Activated CD4-positive, alpha-beta memory T cell treated with anti-CD3 and anti-CD28 coated beads, Interleukin-2, amount 10 ng/mL, durations not matched to agents 7 days and 5 days (primary cell): Measurements from ENCODE around the gene ATF2. TPM values are rescaled to one million over a fixed set of nuclear protein-coding genes. Genes with fewer than 3 reads are reported as not detected.
A peak's percentile ranks its signal among the peaks of the same experiment; 100 is the strongest.

ENCODE experiments used
- CTCF ChIA-PET: fragments of 350-600 bp; sonication (Branson Sonifier 250); formaldehyde crosslinking; loops from one replicate; lab custom pipeline; 2021; ENCODE audit warnings: antibody characterized with exemption, inconsistent platforms; lab: Charles Lee
- POLR2A ChIA-PET: fragments of 350-600 bp; sonication (Branson Sonifier 250); formaldehyde crosslinking; loops from one replicate; lab custom pipeline; 2021; ENCODE audit warnings: antibody characterized with exemption; lab: Charles Lee
- DNase-seq: peaks from one replicate; pipeline ENCODE4 v3.0.0-alpha.2; 2020
- H3K27ac Mint-ChIP-seq: one replicate; pipeline ENCODE4 v1.8.0; 2021; ENCODE audit warnings: mild to moderate bottlenecking, mixed read lengths
- H3K27me3 Mint-ChIP-seq: one replicate; pipeline ENCODE4 v1.8.0; 2021; ENCODE audit warnings: mixed read lengths
- H3K36me3 Mint-ChIP-seq: one replicate; pipeline ENCODE4 v1.8.0; 2021; ENCODE audit warnings: low read depth, mixed read lengths
- H3K4me1 Mint-ChIP-seq: one replicate; pipeline ENCODE4 v1.8.0; 2021; ENCODE audit warnings: mixed read lengths
- H3K4me3 Mint-ChIP-seq: one replicate; pipeline ENCODE4 v1.8.0; 2021; ENCODE audit warnings: mild to moderate bottlenecking, mixed read lengths
- H3K9me3 Mint-ChIP-seq: one replicate; pipeline ENCODE4 v1.8.0; 2021; ENCODE audit warnings: mixed read lengths
- total RNA-seq, 2 experiments: library from RNA; stranded (reverse); gene quantifications; one replicate each; pipeline ENCODE4 v1.2.3, GENCODE V29; 2021

Gene ATF2
- total RNA-seq, 2 experiments from 2014 or later: 61.4 to 63.6 TPM

DNA sequence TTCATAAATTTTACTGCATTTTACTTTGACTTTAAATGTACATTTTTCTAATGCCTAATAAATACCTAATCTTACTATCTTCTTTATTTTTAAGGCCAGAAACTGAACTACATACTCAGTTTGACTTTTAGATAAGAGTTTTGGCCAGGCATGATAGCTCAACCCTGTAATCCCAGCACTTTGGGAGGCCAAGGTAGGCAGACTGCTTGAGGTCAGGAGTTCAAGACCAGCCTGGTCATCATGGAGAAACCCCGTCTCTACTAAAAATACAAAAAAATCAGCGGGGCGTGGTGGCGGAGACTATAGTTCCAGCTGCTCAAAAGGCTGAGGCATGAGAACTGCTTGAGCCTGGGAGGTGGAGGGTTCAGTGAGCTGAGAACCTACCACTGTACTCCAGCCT is 9.1 kb downstream of the ATF2 start:
- Mint-ChIP-seq H3K4me1 (peaks cover 31% of the 10 kb centered on the region), H3K4me3 (no peak overlapping the region), H3K27me3 (no peaks in the 10 kb centered on the region), H3K36me3 (peaks cover 39% of the 10 kb centered on the region), H3K27ac (no peak overlapping the region), H3K9me3 (no peaks in the 10 kb centered on the region)
- POLR2A ChIA-PET: interaction anchor here (1.6 kb wide), 1 partner anchor 22 kb away, joined by 4 read pairs; no protein-coding TSS in a partner anchor
- CTCF ChIA-PET: no interaction called here
- no peak for DNase-seq

DNA sequence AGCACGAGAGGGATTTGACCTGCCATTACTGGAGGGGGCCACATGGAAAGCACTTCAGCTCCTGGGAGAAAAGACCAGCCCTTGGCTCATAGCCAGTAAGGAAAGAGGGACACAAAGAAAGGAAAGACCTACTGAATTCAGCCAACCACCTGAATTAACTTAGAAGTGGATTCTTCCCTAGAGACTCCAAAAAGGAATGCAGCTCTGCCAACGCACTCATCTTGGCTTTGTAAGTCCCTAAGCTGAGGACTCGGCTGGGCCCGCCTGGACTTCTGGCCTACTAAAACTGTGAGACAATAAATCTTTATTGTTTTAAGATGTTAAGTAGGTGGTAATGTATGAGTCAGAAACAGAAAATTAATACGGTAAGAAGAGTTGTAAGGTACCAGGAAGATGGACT is 11.5 kb downstream of the ATF2 start:
- H3K27ac Mint-ChIP-seq: no peak overlapping the region
- POLR2A ChIA-PET: interaction anchor here (1.6 kb wide), 1 partner anchor 9 kb away, joined by 4 read pairs; no protein-coding TSS in a partner anchor
- H3K27me3 Mint-ChIP-seq: no peaks in the 10 kb centered on the region
- no peak for DNase-seq
- H3K4me3 Mint-ChIP-seq: no peak overlapping the region
- peaks cover 43% of the 10 kb centered on the region for H3K4me1 Mint-ChIP-seq
- peaks cover 30% of the 10 kb centered on the region for H3K36me3 Mint-ChIP-seq
- CTCF ChIA-PET: no interaction called here
- no peaks in the 10 kb centered on the region for H3K9me3 Mint-ChIP-seq

DNA sequence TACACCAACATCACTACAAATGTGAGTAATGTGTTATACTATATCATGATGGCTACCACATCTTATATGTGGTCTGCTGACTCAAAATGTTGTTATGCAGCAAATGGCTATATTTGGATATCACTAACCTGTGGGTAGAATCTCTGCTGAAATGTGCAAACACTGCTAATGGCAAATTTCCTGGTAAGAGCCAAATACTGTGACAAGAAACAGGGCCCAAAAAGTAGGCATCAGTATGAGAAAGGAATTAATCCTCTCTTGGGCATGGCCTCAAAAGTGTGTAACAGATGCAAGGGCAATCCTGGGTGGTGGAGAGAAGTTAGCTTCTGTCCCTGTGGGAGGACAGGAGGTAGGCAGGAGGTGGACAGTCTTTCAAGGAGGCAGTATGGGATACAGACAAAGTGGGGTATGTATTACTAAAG is 13.3 kb downstream of the ATF2 start:
- Mint-ChIP-seq H3K27me3 (no peaks in the 10 kb centered on the region), H3K27ac (peak overlapping the region; percentile 84), H3K4me1 (peaks cover 42% of the 10 kb centered on the region), H3K4me3 (peak overlapping the region; percentile 5), H3K9me3 (no peaks in the 10 kb centered on the region), H3K36me3 (peaks cover 32% of the 10 kb centered on the region)
- ChIA-PET CTCF (interaction anchor here (0.7 kb wide), 1 partner anchor 26 kb away, joined by 3 read pairs; no protein-coding TSS in a partner anchor), POLR2A (interaction anchor here (0.8 to 1.6 kb wide), 4 partner anchors 11 to 16 kb away, joined by 3 to 4 read pairs (median 4); no protein-coding TSS in a partner anchor)
- DNase-seq: peak; percentile 17

DNA sequence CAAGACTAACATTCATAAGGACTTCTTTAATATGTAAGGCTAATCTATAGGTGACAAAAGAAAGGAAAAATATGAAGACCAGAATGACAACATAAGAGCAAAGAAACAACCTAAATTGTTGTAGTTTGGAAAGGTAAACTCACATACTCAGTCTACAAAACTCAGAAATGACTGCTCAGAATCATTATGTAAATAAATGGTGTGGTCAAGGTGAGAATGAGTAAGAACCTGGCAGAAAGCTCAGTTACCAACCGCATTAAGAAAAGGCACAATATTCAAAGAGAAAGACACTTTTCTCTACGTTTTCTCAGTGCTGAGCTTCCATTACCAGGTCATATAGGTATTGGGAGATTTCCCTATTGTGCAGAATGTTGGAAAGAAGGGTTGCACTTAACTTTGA is 15.8 kb downstream of the ATF2 start:
- Mint-ChIP-seq H3K27ac (no peak overlapping the region), H3K4me3 (no peak overlapping the region), H3K9me3 (no peaks in the 10 kb centered on the region), H3K4me1 (peaks cover 43% of the 10 kb centered on the region), H3K27me3 (no peaks in the 10 kb centered on the region), H3K36me3 (peaks cover 41% of the 10 kb centered on the region)
- ChIA-PET POLR2A (interaction anchor here (0.7 to 1.9 kb wide), 5 partner anchors 15 to 47 kb away, joined by 3 to 7 read pairs (median 4); partner anchors contain the start of gene ATF2), CTCF (interaction anchor here (0.9 kb wide), 1 partner anchor 16 kb away, joined by 3 read pairs; the partner anchor contains the start of gene ATF2)
- DNase-seq: no peak

DNA sequence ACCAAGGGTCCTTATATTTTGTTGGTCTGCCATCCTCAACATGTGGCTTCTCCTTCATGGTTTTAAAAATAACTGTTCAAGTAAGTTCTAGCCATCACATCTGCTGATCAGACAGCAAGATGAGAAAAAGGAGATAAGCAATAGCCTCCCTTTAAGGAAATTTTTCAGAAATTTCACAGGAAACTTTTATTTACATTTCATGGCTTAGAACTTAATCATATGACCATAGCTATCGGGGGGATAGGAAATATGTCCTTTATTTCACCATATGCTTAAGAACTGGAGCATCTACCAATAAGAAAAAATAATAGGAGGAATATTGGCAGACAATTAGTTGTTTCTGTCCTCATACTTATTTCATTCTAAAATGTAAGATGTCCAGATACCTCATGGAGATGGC is 16.2 kb downstream of the ATF2 start:
- no peak overlapping the region for H3K27ac Mint-ChIP-seq
- ChIA-PET POLR2A (interaction anchor here (1.0 to 1.9 kb wide), 4 partner anchors 15 to 554 kb away, joined by 3 to 7 read pairs (median 6); partner anchors contain the start of genes ATF2 and WIPF1), CTCF (no interaction called here)
- H3K27me3 Mint-ChIP-seq: no peaks in the 10 kb centered on the region
- peaks cover 39% of the 10 kb centered on the region for H3K4me1 Mint-ChIP-seq
- H3K9me3 Mint-ChIP-seq: no peaks in the 10 kb centered on the region
- peaks cover 37% of the 10 kb centered on the region for H3K36me3 Mint-ChIP-seq
- no peak for DNase-seq
- H3K4me3 Mint-ChIP-seq: no peak overlapping the region

DNA sequence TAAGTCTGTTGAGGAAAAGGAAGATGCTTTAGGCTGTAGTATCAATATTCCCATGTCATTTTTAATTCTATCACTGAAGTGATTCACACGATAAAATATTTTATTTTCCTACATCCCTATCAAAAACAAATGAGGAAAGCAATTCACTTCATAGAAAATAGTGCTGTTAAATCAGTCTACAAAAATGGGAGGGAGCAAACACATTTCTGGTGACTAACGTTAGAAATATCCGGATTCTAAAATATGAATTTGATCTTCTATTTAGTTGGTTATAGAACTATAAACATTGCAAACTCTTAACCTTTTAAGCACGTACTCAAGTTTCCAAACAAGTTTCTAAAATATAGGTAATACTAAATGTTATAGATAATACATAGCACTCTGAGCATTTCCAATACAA is 20.8 kb downstream of the ATF2 start:
- Mint-ChIP-seq H3K9me3 (no peaks in the 10 kb centered on the region), H3K36me3 (peaks cover 31% of the 10 kb centered on the region), H3K27me3 (no peaks in the 10 kb centered on the region), H3K4me3 (no peak overlapping the region), H3K4me1 (peaks cover 10% of the 10 kb centered on the region), H3K27ac (no peak overlapping the region)
- POLR2A ChIA-PET: no interaction called here
- CTCF ChIA-PET: no interaction called here
- no peak for DNase-seq

DNA sequence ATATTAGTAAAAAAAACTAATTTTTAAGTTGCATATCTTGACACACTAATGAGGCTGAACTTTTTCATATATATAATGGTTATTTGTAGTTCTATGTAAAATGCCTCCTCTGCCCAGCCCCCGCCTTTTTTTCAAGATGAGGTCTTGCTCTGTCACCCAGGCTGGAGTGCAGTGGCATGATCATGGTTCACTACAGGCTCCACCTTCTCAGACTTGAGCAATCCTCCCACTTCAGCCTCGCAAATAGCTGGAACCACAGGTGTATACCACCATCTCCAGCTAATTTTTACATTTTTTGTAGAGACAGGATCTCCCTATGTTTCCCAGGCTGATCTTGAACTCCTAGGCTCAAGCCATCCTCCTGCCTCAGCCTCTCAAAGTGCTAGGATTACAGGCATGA is 24.3 kb downstream of the ATF2 start:
- H3K27me3 Mint-ChIP-seq: no peaks in the 10 kb centered on the region

DNA sequence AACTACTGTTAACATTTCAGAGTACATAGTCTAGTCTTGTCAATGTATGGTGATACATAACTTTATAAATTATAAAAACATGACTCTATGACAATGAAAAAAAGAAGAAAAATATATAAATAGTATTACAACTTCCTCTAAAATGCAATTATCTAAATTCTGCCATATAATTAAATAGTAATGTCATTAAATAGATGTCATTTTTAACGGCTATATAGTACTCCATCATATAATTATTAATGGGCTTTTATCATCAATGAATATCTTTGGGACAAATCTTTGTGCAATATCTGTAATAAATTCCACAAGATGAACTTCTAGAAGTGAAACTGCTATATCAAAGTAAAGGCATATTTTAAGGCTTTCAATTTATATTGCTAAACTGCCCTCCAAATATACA is 24.8 kb downstream of the ATF2 start:
- POLR2A ChIA-PET: no interaction called here
- H3K4me1 Mint-ChIP-seq: peaks cover 3% of the 10 kb centered on the region
- DNase-seq: no peak
- no peak overlapping the region for H3K4me3 Mint-ChIP-seq
- H3K27ac Mint-ChIP-seq: no peak overlapping the region
- CTCF ChIA-PET: no interaction called here
- H3K27me3 Mint-ChIP-seq: no peaks in the 10 kb centered on the region
- no peaks in the 10 kb centered on the region for H3K9me3 Mint-ChIP-seq
- H3K36me3 Mint-ChIP-seq: peaks cover 22% of the 10 kb centered on the region

More for the DNA sequence above, 24.3 kb downstream of the ATF2 start:
- Mint-ChIP-seq H3K36me3 (peaks cover 21% of the 10 kb centered on the region), H3K9me3 (no peaks in the 10 kb centered on the region), H3K4me1 (peaks cover under 1% of the 10 kb centered on the region), H3K27ac (no peak overlapping the region), H3K4me3 (no peak overlapping the region)
- DNase-seq: no peak
- ChIA-PET POLR2A (no interaction called here), CTCF (no interaction called here)

DNA sequence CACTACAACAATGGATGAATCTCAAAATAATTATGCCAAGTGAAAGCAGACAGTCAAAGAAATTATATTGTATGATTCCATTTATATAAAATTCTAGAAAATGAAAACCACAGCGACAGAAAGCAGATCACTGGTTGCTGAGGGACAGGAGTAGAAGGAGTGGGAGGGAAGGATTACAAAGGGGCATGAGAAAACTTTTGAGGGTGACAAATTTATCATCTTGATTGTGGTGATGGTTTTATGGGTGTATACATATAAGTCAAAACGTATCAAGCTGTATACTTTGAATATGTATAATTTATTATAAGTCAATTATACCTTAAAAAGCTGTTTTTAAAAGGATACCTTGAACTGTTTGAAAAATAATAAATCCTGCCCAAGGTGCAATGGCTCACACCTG is 27.7 kb downstream of the ATF2 start:
- ChIA-PET POLR2A (no interaction called here), CTCF (no interaction called here)
- Mint-ChIP-seq H3K27ac (no peak overlapping the region), H3K4me3 (no peak overlapping the region), H3K4me1 (peaks cover 15% of the 10 kb centered on the region), H3K36me3 (peaks cover 43% of the 10 kb centered on the region), H3K9me3 (no peaks in the 10 kb centered on the region), H3K27me3 (no peaks in the 10 kb centered on the region)
- DNase-seq: no peak

DNA sequence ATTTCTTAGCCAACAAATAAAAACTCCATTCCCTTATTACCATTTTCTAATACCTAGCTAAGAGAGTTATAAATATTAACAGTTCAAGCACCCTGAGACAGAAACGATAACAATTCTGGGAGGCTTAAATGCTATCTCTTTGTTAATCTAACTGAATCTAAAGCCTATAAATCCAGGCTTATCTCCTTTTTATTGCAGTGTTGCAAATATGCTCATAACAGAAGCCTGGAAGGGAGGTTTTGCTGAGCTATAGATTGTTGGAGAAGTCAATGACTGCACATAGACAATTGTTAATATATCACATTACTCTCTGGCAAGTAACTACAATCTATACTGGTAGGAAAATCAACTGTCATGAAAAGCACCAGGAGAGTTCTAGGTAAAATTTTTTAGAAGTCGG is 30.2 kb downstream of the ATF2 start:
- H3K9me3 Mint-ChIP-seq: no peaks in the 10 kb centered on the region
- no peak overlapping the region for H3K4me3 Mint-ChIP-seq
- peaks cover 15% of the 10 kb centered on the region for H3K4me1 Mint-ChIP-seq
- H3K27me3 Mint-ChIP-seq: no peaks in the 10 kb centered on the region
- no peak overlapping the region for H3K27ac Mint-ChIP-seq
- peaks cover 50% of the 10 kb centered on the region for H3K36me3 Mint-ChIP-seq
- POLR2A ChIA-PET: no interaction called here
- DNase-seq: no peak
- CTCF ChIA-PET: no interaction called here

DNA sequence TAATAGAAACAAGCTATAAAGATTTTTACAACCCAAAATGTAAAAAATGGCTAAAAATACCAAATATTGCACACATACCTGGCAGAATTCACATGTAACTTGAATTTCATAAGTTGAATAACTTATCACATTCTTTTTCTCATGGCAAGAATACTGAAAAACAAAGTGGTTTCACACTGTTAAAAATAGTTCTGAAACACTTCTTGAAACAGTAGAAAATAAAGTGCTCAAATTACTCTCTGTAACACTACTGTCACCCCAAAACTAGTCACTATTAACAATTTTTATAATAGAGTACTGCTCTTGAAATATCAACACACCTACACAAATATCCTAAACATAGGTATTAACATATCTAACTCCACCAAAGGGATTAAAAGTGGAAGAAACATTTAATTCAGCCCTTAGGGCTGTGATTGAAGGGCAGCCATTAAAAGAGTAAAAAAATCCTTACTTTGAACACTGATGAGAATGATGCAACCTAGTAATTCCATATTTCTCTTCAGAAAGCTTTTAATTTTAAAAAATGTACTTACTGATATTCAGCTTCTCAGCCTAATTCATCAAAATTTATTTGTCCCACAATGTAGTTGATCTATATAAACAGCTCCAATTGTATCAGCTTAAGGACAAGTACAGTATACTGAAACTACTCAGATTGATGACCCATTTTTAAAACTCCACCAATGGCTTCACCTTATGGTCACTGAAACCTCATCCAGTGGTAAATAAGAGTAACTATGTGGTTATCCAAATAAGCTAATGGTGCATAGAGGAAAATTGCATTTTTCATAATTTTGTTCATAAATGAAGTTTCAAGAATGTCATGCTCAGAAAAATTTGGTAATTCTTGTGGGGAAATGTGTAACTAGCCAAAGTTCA is 31.4 kb downstream of the ATF2 start:
- Mint-ChIP-seq H3K27ac (no peak overlapping the region), H3K4me3 (no peak overlapping the region), H3K27me3 (no peaks in the 10 kb centered on the region), H3K36me3 (peaks cover 50% of the 10 kb centered on the region), H3K4me1 (peaks cover 15% of the 10 kb centered on the region), H3K9me3 (no peaks in the 10 kb centered on the region)
- DNase-seq: no peak
- ChIA-PET POLR2A (interaction anchor here (0.8 to 0.9 kb wide), 2 partner anchors 16 to 30 kb away, joined by 3 to 4 read pairs; no protein-coding TSS in a partner anchor), CTCF (no interaction called here)

DNA sequence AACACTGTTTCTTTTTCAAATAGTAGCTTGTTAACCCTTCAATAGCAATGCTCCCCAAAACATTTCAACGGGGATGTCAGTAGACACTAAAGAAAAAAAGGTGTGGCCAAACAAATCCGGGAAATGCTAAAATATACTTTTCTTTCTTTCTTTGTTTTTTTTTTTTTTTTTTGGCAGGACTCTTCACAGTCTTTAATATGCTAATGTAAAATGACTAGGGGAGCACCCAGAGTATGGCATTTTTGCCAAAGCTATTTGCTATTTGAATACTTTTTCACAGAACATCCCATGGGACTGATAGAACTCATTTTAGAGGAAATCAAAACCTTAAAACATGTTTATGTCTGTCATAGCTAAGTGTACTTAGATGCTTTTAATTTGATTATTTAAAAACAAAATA is 32.1 kb downstream of the ATF2 start:
- H3K4me1 Mint-ChIP-seq: peaks cover 15% of the 10 kb centered on the region
- no peak for DNase-seq
- ChIA-PET CTCF (no interaction called here), POLR2A (interaction anchor here (0.8 kb wide), 1 partner anchor 31 kb away, joined by 3 read pairs; no protein-coding TSS in a partner anchor)
- H3K27me3 Mint-ChIP-seq: no peaks in the 10 kb centered on the region
- no peaks in the 10 kb centered on the region for H3K9me3 Mint-ChIP-seq
- H3K36me3 Mint-ChIP-seq: peaks cover 52% of the 10 kb centered on the region
- H3K4me3 Mint-ChIP-seq: no peak overlapping the region
- H3K27ac Mint-ChIP-seq: no peak overlapping the region

DNA sequence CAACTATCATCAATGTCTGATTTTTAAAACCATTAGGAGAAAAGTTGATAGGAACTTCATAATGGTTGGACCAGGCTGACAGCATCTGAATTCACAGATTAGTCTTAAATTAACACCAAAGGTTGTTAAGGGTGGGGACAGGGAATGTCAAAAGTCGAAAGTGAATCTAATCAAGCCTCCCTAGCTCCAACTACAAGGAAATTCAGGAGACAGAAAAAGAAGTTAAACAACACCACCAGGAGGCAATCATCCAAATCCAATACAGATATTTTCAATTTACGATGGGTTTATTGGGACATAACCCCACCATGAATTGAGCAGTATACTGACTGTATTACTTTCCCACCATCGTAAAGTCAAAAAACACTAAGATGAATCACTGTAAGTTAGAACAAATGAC is 32.8 kb downstream of the ATF2 start:
- POLR2A ChIA-PET: no interaction called here
- Mint-ChIP-seq H3K36me3 (peaks cover 54% of the 10 kb centered on the region), H3K4me3 (no peak overlapping the region), H3K4me1 (peaks cover 15% of the 10 kb centered on the region), H3K9me3 (no peaks in the 10 kb centered on the region), H3K27ac (no peak overlapping the region), H3K27me3 (no peaks in the 10 kb centered on the region)
- CTCF ChIA-PET: no interaction called here
- DNase-seq: no peak
